Measurements from ENCODE around the gene GPR45.

DNA sequence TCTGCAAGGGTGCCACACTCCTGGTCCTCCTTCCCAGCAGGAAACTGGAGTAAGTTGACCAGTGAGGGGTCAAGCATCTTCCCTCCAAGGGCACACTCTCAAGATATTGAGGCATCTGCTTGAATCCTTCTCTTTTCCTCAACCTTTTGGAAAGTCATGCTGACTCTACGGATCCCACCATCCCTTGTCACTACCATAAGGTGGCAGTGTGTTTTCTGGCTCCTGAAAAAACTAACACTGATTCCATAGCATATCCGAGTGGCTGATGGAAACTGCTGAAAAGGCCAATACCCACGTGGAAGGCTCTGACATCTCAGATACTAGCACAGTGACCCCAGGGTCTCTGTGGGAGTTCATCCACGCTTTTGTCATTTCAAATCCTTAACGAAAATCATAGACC is 37.1 kb downstream of the GPR45 start:
- TF ChIP-seq CTCF (IDR thresholded peaks at IDR 0.05; ENCODE audit: borderline replicate concordance, extremely low read depth, low read length, poor library complexity, severe bottlenecking) (no peak), EZH2 (IDR thresholded peaks at IDR 0.05; ENCODE audit: borderline replicate concordance, low read depth, low read length, severe bottlenecking) (no peak)
